Mucosa of descending colon (tissue), 3 donors: ENCODE results near the gene MRGPRX3. TPM values are rescaled to one million over a fixed set of nuclear protein-coding genes. Genes with fewer than 3 reads are reported as not detected.

Experiments used
- ATAC-seq: fragments of 200-7000 bp; cut with Tn5 transposase; one replicate; pipeline ENCODE4 v1.9.1; 2020; ENCODE audit warnings: mild to moderate bottlenecking, moderate library complexity
- DNase-seq, 3 donors: peaks; one replicate each; pipeline ENCODE4 v3.0.0-alpha.2; 2020
- H3K36me3 ChIP-seq: fragments of 200-600 bp; one replicate; pipeline ENCODE4 v1.8.0; 2021; ENCODE audit warnings: low read depth, mild to moderate bottlenecking
- H3K4me1 ChIP-seq: fragments of 200-600 bp; one replicate; pipeline ENCODE4 v1.8.0; 2021; ENCODE audit warnings: low read depth, mild to moderate bottlenecking
- H3K4me3 ChIP-seq: fragments of 200-600 bp; one replicate; pipeline ENCODE4 v1.8.0; 2021; ENCODE audit warnings: mild to moderate bottlenecking
- H3K9me3 ChIP-seq: fragments of 200-600 bp; one replicate; pipeline ENCODE4 v1.8.0; 2021; ENCODE audit warnings: mild to moderate bottlenecking
- CTCF ChIP-seq: fragments of 200-600 bp; IDR thresholded peaks from one replicate; pipeline ENCODE4 v1.8.0; 2022; ENCODE audit warnings: antibody characterized with exemption, mild to moderate bottlenecking
- intact Hi-C, 2 donors: fragments of 100-400 bp; cut with DNase I in 1 of 2; cut with micrococcal nuclease in 1 of 2; formaldehyde crosslinking; loops; one replicate each; pipeline versions ENCODE4 v1.11.0 to v1.11.1; 2022; cut with DNase I, micrococcal nuclease
- total RNA-seq, 3 donors: library from RNA; stranded (reverse); fragmentation: NEBNext Ultra II Directional in 2 of 3; extraction: Animal tissue kit (Norgen Biotek cat#: 25700) in 2 of 3; gene quantifications; one replicate each; pipeline versions ENCODE4 v1.2.1 to v1.2.4, GENCODE V29; 2021 to 2023
- donor health status: DM: no; HTN: no; CAD: no; lungs with moderate emphysema.
- donor health status: DM: no; HTN: no; CAD: no.
- donor health status: DM: no; HTN: yes; CAD: no.

The MRGPRX3 gene
- total RNA-seq, 3 donors from 2014 or later, result 0.17 TPM; not detected in 2

- peak; percentile 44 for ATAC-seq
- H3K4me1 ChIP-seq, result no peaks in the 10 kb centered on the region
- no peak for TF ChIP-seq CTCF
- no peaks in the 10 kb centered on the region for H3K9me3 ChIP-seq
- DNase-seq, result peak in 1 of 3 donors; percentile 13
- H3K4me3 ChIP-seq, result no peak overlapping the region
- intact Hi-C loops, result no loop called here
- no peaks in the 10 kb centered on the region for H3K36me3 ChIP-seq
Observed at GRCh38 chr11:18171377-18172000, 39.1 kb downstream of the MRGPRX3 start.

GRCh38 chr11:18172666-18173065 is 40.3 kb downstream of the MRGPRX3 start, which contains the start of gene MRGPRX4:
MRGPRX4 (plus strand) TSS chr11:18172837; CDS start chr11:18173257, 420 bp downstream.
- ATAC-seq (no peak), DNase-seq (no peak)
- Histone ChIP-seq H3K4me1 (no peaks in the 10 kb centered on the region), H3K9me3 (no peaks in the 10 kb centered on the region), H3K4me3 (no peak within 1 kb of the TSS), H3K36me3 (no peaks in the 10 kb centered on the region)
- no peak for TF ChIP-seq CTCF
- intact Hi-C loops, result no loop called here

- DNase-seq (no peak), ATAC-seq (no peak)
- Histone ChIP-seq H3K4me1 (no peaks in the 10 kb centered on the region), H3K9me3 (no peaks in the 10 kb centered on the region), H3K36me3 (no peaks in the 10 kb centered on the region), H3K4me3 (no peak overlapping the region)
- intact Hi-C loops, result no loop called here
- TF ChIP-seq CTCF, result no peak
Observed at GRCh38 chr11:18173225-18173866, 41.0 kb downstream of the MRGPRX3 start.

Other genes starting within 250 kb of the MRGPRX3 start
- gene SERGEF, start 119.5 kb upstream of the MRGPRX3 start, total RNA-seq, result 10 to 100 TPM; 23.6 to 45.0 (median 23.8) TPM
- 10 to 100 TPM in 2 of 3 donors, 1 to 10 TPM in 1; 1.4 to 12.8 (median 10.7) TPM for gene TPH1, start 86.3 kb upstream of the MRGPRX3 start, total RNA-seq
- gene SAAL1, start 26.5 kb upstream of the MRGPRX3 start, total RNA-seq, result 10 to 100 TPM; 11.3 to 13.4 (median 11.6) TPM
- not detected for gene MRGPRX4, start 40.3 kb downstream of the MRGPRX3 start, total RNA-seq
- not detected for gene SAA4, start 104.2 kb downstream of the MRGPRX3 start, total RNA-seq
- gene SAA2, start 116.1 kb downstream of the MRGPRX3 start, total RNA-seq, result 1 to 10 TPM; 1.3 to 2.0 (median 1.7) TPM
- 10 to 100 TPM in 1 of 3 donors, 1 to 10 TPM in 2; 3.9 to 11.3 (median 8.0) TPM for gene SAA1, start 133.7 kb downstream of the MRGPRX3 start, total RNA-seq
- gene HPS5, start 189.6 kb downstream of the MRGPRX3 start, total RNA-seq, result 10 to 100 TPM in 2 of 3 donors, 1 to 10 TPM in 1; 9.8 to 16.6 (median 14.1) TPM
- 10 to 100 TPM; 32.8 to 43.3 (median 35.9) TPM for gene GTF2H1, start 190.0 kb downstream of the MRGPRX3 start, total RNA-seq